Activated CD4-positive, alpha-beta T cell treated with anti-CD3 and anti-CD28 coated beads, Interleukin-2, amount 50 U/mL, for 4 hours (primary cell): ENCODE data around the gene DPP10.

Experiments
- DNase-seq, 2 experiments: peaks; one replicate each; pipeline ENCODE4 v3.0.0-alpha.2; 2020

Gene DPP10

DNA sequence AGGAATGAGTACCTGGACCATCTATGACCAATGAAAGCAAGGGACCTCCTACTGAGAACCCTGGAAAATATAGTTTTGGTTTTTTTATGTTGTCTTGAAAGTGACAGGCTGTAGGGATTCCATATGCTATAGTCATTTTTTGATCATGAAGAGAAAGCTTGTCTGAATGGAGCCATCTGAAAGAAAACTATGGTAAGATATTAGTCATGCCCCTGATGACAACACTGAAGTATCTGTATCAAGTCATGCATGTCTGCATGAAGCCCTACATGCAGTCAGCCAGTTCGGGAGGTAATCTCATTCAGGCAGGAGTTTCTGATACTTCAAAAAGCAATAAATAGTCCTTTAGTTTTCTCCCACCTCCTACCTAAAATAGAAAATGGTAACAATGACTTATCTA, 1042.0 kb downstream of the DPP10 start:
- DNase-seq = no peak

DNA sequence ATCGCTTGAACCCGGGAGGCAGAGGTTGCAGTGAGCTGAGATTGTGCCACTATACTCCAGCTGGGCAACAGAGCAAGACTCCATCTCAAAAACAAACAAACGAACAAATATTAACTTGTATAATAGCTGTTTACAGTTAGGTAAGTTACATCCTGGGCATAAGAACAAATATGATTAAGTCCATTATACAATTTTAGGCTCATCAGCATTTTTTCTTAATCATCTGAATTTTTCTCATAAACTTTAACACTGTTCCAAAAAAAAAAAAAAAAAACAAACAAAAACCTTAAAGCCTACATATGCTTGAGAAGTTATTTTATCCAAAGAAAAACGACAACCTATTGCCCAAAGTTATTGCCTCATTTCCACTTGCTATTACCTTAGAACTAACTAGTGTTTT, 1042.5 kb downstream of the DPP10 start:
- no peak for DNase-seq

DNA sequence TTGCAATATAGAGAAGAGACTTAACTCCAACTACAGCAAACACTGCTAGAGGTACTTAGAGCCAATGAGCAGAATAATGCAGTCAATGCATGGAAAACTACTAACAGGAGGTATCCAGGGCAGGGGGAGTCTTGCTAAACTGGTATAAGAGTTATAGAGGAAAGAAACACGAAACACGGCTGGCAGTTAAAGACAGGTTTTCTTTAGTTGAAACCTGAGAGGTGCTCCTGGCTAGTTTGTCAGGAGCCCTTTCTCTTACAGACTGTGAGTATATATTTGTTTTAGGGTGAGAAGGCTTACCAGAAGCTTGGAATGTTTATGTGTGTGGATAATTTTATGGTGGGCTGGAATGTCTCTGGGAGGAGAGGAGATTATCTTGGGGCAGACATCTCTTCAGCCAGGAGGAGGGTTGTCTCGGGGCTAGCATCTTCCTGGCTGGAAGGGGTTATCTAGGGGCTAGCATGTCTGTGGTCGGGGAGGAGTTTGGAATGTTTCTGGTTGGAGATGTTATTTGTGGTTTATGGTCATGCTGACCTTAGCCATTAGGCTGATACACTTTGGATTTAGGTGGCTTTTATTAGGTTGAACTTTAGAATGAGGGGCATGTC, 1048.8 kb downstream of the DPP10 start:
- DNase-seq = no peak

DNA sequence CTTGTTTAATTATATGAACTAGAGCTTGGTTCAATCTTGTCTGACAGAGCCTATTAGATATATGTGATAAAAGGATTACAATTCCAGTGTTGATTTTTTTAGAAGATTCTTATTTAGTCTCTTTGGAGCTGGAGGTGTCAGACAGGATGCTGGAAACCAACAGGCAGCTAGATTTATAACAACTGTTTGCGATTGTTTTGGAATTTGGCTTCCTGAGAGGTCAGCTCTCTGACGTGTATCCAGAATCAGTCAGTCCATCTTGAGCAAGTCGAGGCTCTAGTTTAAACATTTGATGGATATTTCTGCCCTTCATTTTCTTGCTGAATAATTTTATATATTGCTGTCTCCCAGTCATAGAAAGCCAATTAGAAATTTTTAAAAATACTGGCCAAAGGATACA, 1062.9 kb downstream of the DPP10 start:
- no peak for DNase-seq

DNA sequence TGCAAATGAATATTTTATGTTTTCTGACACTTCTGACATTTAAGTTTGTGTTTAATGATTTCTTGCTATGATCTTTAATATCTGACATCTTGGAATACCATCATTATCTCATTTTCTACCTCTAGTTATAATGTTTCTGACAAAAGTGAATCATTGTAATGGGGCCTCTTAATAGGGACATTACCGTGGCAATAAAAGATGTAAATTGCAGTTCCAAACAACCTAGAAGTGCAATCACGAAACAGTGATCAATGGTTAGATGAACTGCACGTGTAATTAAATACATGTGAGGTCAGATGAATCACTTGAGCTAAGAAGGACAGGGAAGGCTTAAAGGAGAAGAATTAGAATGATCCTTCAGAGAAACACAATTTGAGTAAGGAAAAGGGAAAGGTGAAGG, 1078.3 kb downstream of the DPP10 start:
- no peak for DNase-seq

DNA sequence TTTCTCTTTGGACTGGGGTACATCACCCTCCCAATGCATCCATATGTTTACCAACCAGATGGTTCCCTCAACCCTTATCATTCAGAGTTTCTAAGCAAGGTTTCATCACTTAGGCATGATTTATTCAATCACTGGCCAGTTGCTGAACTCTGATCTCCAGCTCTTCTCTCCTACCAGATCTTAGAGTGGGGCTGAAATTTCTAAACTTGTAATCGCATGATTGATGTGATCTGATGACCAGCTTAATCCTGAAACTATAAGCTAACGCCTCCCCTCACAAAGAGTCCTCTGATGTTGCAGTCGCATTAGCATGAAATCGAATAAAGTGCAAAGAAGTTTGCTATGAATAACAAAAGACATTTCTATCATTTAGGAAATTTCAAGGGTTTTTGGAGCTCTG, 1082.0 kb downstream of the DPP10 start:
- DNase-seq = no peak

DNA sequence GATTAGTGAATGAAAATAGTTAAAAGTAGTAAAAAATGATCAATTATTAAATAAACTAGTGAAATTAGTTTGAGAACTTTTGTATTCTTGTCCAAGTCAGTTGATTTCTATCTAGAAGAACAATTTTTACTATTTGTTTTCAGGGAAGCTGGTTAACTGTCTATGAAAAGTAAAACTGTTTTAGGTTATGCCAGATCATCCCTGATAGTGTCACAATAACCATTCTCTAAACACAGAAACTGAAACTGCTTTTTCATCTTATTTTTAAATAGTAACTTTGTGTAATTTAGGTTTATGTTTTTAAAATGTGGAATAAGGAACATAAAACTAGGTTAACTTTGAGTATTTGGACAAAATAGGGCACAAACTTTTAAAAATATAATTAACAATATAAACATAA, 1087.2 kb downstream of the DPP10 start:
- DNase-seq = no peak

DNA sequence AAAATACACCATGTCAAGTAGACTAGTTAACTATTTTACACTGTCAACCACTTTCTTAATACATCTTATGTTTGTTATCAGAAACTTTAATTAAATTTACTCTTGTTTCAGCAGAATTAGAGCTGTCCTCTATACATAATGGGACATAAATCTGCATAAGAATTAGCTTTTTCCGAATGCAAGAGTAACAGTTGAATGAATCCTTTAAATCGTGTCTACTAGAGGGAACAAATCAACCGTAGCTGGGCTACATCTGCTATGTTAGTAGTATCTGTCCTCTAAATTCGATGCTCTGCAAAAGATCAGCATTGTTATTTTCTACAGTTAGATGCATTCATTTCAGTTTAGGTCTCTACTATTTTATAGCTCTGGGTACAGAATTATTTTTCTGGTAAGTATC, 1090.6 kb downstream of the DPP10 start:
- no peak for DNase-seq

DNA sequence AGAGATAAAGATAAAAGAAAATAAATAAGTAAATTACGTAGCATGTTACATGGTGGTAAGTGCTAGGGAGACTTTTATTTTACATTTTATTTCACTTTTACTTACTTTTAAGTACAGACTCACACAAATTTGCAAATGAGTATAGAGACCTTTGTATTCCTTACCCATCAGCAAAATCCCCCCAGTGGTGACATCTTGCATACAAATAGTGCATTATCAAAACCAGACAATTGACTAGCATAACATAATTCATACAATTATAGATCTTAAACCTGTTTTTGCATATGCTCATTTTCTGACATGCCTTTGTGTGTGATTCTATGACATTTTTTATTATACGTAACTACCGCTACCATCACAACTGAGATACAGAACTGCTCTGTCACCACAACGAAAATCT, 1099.4 kb downstream of the DPP10 start:
- DNase-seq = no peak

DNA sequence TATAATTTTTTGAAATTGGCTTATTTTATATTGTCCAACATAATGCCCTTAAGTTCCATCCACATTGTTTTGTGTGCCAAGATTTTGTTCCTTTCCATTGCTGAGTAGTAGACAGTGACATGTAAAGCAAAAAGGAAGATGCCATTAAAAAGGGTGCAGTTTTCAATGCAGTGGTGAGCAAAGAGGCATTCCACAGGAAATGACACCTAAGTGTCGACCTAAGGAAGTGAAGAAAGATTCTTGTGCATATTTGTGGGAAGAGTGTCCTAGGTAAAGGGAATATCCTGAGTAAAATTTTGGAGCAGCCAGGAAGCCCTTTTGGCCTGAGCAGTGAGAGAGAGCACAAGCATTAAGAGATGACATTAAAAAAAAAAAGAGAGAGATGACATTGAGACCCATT, 1099.9 kb downstream of the DPP10 start:
- no peak for DNase-seq

DNA sequence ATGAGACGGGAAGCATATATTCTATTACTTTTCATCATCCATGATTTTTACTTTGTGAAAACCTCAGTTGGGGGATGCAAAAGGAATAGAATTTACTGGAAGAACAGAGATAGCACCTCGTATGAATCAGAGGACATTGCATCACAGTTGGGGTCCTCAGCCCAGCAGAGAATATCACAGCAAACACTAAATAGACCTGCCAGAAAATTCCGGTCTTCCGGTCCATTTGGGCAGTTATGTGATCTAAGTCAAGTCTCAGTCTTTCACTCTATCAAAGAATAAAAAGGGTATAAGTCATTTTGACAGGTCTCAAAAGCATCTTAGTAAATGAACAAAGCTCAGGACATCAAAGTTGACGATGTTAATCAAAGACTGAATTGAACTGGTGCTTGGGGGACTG, 1100.6 kb downstream of the DPP10 start:
- DNase-seq = no peak

DNA sequence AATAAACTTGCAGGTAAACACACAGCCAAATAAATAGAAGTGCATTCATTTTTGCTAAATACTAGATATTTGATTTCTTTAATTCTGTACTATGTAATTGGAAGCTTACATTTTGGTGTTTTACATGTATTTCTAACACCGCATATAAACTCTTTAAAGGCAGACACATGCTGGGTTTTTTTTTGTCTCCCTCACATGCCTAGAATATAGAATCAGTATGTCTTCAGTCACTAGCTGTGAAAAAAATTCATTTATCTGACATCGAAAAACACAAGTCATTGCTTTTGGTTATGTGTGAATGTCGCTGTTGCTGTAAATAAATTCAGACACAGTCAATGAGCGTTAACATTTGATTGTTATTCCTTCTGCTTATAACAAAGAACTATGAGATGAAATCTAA, 1101.0 kb downstream of the DPP10 start:
- DNase-seq = no peak

DNA sequence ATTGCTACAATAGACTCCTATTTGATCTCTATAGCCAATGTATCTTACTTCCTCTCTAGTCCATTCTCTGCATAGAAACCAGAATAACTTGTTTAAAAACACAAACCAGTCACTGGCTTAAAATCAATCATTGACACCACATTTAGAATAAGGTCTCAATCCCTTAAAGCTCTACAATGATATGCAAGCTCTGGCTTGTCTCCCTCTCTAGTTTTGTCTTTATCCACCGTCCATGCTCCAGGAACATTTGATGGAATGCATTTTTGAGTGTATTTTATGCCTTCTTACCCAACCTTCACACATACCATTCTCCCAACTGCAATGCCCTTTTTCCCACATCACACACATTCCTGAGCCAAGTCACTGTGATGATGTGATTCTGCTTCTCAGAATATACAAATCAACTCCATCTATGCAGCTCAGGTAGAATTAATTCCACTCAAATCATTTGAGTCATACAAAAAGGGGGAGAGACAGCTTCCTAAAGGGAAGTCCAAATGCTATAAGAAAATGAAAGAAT, 1107.2 kb downstream of the DPP10 start:
- DNase-seq = no peak

DNA sequence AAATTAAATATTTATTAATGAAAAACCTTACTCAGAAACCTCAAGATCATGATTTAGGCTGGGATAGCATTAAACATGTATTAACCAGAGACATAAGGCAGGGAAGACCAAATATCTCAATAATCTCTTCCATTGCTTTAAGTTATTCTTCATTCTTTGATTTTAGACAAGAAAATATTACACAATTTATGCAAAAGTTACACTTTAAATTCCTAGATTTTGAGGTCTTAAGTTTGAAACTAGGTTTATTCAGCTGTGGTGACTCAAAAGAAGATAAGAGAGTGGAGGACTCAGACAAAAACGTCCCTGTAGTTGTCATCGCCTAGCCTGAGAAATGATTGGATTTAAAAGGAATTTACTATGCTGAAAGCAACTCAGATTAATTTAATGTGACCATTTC, 1110.3 kb downstream of the DPP10 start:
- DNase-seq = no peak

DNA sequence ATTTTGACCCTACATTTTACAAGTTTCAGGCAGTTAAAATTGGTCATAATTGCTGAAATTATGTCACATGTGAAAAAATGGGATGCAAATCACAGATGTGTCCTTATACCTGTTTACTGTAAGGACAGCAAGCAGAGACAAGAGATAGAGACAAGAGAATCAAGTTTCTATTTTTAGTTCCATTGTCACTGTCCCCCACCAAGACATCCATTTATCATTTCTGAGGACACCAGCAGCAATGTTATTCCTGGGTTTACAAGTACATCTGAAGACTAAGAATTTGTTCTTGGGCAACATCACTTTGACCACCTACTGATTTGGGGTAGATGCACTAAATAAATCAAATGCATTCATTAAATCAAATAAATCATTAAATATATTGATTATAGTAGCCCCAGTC, 1111.7 kb downstream of the DPP10 start:
- no peak for DNase-seq

DNA sequence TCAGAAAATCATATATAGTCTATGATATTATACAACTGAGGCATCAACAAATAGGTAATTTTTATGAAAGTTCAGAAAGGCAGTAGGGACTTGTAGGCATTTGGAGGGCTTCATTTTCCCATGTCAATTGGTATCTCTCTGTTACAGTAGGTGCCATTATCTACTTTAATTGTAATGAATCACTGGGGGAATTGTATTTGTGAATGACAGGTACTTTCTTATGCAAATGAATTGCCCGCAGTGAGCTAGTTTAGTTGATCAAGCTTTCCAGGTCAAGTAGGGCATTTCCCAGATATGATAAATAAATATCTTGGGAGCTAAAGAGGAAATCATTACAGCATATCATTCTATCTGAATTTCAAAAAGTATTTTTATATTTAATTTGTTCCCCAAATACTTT, 1116.3 kb downstream of the DPP10 start:
- no peak for DNase-seq

DNA sequence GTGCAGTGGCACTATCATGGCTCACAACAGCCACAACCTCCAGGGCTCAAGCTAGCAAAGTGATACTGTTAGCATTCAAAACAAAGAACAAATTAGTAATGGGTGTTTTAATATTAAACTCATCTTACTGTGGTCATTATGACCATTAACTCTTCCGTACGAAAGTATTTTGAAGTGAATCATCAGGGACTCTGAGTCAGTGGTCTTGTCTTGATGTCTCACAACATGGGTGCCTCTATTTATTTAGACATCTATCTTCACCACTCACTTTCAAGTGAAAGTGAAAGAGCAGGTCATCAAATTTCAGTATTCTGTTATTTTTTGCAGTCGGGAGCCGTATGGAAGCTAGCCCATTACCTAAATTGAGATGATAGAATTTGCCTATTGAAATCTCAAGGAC, 1118.2 kb downstream of the DPP10 start:
- DNase-seq = no peak

DNA sequence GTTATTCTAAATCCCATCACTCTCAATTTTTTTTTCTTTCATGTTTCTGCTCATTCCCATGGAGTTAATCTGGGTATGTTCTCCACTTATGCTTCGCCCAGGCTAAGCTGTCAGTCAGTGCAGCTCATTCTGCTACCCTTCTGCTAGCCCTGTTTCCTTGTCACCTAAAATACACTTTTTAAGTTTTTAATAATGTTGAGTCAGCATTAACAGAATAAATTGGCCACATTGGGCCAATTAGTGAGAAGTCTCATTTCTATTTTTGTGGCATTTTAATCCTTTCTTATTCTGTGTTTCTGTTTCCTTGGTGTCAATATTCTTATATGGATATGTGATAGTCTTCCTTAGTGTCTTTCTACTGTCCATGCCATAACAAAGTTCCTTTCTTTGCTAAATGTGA, 1126.2 kb downstream of the DPP10 start:
- no peak for DNase-seq

DNA sequence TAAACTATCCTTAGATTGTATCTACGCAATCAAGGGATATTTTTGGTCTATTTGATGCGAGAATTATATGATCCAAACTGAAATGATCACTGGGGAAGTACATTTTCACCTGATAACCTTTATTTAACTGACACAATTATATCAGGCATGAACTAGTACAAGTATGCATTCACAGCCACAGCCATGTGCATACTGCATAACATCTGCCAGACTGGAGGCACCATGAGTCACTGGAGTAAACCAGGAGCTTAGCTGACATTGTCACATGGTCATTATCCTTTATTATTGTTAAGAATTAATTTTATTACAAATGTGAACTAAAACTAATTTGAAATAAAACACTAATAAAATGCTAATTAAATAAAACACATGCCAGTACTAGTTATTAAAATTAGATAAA, 1127.1 kb downstream of the DPP10 start:
- DNase-seq = no peak

DNA sequence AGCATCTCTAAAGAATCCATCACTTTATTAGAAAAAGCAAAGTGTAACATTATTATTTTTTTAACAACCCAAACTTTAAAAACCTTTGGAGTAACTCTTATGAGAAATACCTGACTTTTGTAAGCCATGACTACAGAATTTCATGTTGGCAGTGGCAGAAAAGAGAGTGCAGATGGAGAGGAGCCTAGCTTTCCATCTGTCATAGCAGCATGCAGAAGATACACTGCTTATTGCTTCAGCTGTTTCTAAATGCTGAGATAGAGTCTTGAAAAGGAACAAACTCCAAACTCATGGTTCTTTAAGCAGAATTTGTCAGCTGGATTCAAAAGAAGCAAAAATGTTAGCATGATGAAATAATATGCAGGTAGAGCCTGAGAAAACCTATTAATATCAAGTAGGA, 1130.3 kb downstream of the DPP10 start:
- DNase-seq = no peak

DNA sequence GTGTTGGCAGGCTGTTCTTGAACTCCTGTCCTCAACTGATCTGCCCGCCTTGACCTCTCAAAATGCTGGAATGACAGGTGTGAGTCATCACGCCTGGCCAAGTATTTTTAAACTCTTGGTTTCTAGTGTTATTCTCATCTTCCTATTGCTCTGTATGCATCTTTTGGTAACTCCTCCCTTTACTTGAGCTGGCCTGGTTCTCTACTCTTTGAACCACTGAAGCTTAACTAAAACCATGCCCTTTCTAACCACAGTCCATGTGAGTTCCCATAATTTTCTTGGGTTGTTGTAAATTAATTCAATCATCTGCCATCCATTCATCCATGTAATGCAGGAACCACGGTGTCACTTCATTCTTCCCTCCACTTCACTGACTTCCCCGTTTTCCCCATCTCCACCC, 1131.3 kb downstream of the DPP10 start:
- DNase-seq = no peak

DNA sequence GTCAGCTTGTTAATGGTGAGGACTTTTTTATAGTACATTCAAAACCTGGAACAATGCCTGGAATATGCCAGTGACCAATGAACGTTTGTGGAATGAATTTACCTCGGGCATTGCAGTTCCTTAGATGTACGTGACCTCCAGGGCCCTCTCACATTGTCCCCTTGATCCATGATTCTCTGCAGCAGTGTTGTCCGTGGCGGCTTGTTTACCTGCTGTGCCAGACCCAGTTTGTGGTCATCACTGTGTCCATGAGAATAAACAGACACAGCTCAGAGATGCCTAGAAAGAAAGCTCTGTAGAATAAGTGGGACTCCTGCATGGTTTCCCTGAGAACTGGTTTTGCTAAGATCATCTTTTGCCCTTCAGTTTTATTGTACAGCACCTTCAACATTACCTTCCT, 1132.2 kb downstream of the DPP10 start:
- no peak for DNase-seq

DNA sequence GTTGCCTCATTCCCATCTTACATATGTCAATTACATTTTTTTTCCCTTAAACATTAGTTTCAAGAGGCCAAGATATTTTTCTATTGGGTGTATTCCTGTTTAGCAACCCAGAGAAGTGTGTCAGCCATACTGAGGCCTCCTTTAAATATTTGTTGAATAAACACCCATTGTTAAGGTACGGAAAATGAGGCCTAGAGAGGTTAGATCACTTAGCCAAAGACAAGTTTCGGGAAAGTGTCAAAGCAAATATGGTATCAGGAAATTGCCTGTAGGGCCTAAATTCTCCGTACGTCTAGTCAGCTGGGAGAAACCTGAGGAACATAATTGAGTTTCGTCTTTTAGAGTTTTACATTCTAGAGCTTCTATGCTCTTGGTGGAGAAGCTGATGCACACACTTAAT, 1138.3 kb downstream of the DPP10 start:
- DNase-seq = no peak

DNA sequence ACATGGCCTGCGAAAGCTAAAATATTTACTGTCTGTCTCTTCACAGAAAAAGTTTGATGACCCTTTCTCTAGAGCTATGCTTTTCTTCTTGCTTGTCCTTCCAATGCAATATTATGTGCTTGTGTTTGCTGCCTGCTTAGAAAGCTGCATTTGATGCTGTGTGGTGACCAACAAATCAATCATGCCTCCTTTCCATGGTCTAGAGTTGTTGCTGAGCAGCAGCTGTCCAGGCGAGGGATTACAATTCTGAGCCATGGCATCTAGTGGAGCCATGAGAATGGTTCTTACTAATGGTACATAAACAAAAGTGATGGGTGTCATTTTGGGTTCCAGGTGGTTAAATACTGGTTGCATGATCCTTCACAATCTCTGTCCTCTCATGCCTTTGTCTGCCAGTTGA, 1142.1 kb downstream of the DPP10 start:
- no peak for DNase-seq

DNA sequence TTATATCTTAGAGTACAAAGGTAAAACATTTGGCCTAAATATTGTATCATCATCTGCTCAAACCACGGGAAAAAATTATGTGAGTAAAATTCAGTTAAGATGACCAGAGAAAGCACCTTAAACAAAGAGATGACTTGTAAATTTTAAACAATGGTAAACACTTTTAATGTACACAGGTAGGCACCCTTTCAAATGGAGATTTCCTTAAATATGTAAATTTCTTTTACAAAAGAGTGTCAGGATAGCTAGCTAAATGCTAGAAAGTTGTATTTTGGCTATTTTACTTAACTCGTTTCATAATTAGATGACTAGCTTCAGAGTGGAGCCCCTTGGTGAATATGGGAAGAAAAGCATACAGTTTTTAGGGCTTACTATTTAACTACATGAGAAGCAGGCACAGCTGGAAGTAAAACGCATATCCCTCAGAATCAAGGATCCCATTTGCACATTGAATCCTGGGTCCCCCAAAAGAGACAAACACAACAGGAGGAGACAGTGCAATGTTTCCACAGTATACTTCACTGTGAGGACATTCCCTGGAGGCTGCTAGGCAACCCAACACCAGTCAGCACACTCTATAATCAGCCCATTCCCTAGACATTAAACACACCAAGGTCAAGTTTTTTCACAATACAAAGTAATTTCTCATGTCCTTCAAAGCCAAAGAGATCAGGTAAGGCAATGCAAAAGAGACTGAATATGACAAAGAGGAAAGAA, 1154.4 kb downstream of the DPP10 start:
- no peak for DNase-seq
